ENCODE results near the gene CEACAM1. TPM values are rescaled to one million over a fixed set of nuclear protein-coding genes. Genes with fewer than 3 reads are reported as not detected.

CEACAM1 gene
- total and polyA plus RNA-seq, 7 donors: 0.62 to 4.8 (median 1.4) TPM

- H3K4me3 ChIP-seq: no peak overlapping the region
- no peaks in the 10 kb centered on the region for H3K9me3 ChIP-seq
- H3K4me1 ChIP-seq: no peaks in the 10 kb centered on the region
- no peak for ATAC-seq
- H3K27me3 ChIP-seq (ENCODE audit: insufficient read depth in 3 of 3, low read length in 2 of 3): no peaks in the 10 kb centered on the region
- TF ChIP-seq CTCF (IDR thresholded peaks at IDR 0.05): no peak
- H3K27ac ChIP-seq: no peak overlapping the region
- no peaks in the 10 kb centered on the region for H3K36me3 ChIP-seq (ENCODE audit: insufficient read depth in 1 of 2, low read depth in 1 of 2)
- intact Hi-C loops (cut with DNase I): no loop called here
- DNase-seq: no peak
- 56 to 58% (median 56%) methylated on average over 7 of the region's 7 CpGs for WGBS, 3 donors
Measured at GRCh38 chr19:42480335-42481095, 47.8 kb downstream of the CEACAM1 start.

- ATAC-seq (no peak), DNase-seq (no peak)
- H3K27me3 ChIP-seq (ENCODE audit: insufficient read depth in 3 of 3, low read length in 2 of 3): no peaks in the 10 kb centered on the region
- no peak overlapping the region for H3K4me3 ChIP-seq
- H3K27ac ChIP-seq: no peak overlapping the region
- intact Hi-C loops (cut with DNase I): no loop called here
- no peaks in the 10 kb centered on the region for H3K4me1 ChIP-seq
- 86 to 90% (median 89%) methylated on average over 9 of the region's 9 CpGs for WGBS, 3 donors
- H3K9me3 ChIP-seq: no peaks in the 10 kb centered on the region
- no peaks in the 10 kb centered on the region for H3K36me3 ChIP-seq (ENCODE audit: insufficient read depth in 1 of 2, low read depth in 1 of 2)
- TF ChIP-seq CTCF (IDR thresholded peaks at IDR 0.05): no peak
Measured at GRCh38 chr19:42479736-42480135, 48.5 kb downstream of the CEACAM1 start.

GRCh38 chr19:42478765-42479311, 49.4 kb downstream of the CEACAM1 start:
- intact Hi-C loops (cut with DNase I): no loop called here
- Histone ChIP-seq H3K27me3 (ENCODE audit: insufficient read depth in 3 of 3, low read length in 2 of 3) (no peaks in the 10 kb centered on the region), H3K27ac (no peak overlapping the region), H3K4me3 (no peak overlapping the region), H3K4me1 (no peaks in the 10 kb centered on the region), H3K9me3 (no peaks in the 10 kb centered on the region), H3K36me3 (ENCODE audit: insufficient read depth in 1 of 2, low read depth in 1 of 2) (no peaks in the 10 kb centered on the region)
- TF ChIP-seq CTCF (IDR thresholded peaks at IDR 0.05): no peak
- no peak for DNase-seq
- no peak for ATAC-seq
- WGBS, 3 donors: 92 to 96% (median 95%) methylated on average over 2 of the region's 2 CpGs

GRCh38 chr19:42477933-42478332, 50.3 kb downstream of the CEACAM1 start:
- WGBS, 3 donors: 87 to 90% (median 89%) methylated on average over 2 of the region's 2 CpGs
- no peaks in the 10 kb centered on the region for H3K36me3 ChIP-seq (ENCODE audit: insufficient read depth in 1 of 2, low read depth in 1 of 2)
- ATAC-seq: no peak
- no peak for TF ChIP-seq CTCF (IDR thresholded peaks at IDR 0.05)
- H3K27me3 ChIP-seq (ENCODE audit: insufficient read depth in 3 of 3, low read length in 2 of 3): peaks cover 0 to 3% (median 0%) of the 10 kb centered on the region in 3 donors
- no peaks in the 10 kb centered on the region for H3K4me1 ChIP-seq
- no peak for DNase-seq
- intact Hi-C loops (cut with DNase I): no loop called here
- no peaks in the 10 kb centered on the region for H3K9me3 ChIP-seq
- no peak overlapping the region for H3K27ac ChIP-seq
- no peak overlapping the region for H3K4me3 ChIP-seq

Data from psoas muscle (tissue), 8 donors.